AG20443 (cell line): ENCODE results near the gene PTPRN2.

ENCODE experiments used
- DNase-seq: peaks from one replicate; pipeline ENCODE4 v3.0.0; 2012; ENCODE audit warnings: low spot score, mixed read lengths

The PTPRN2 gene

GRCh38 chr7:158489462-158490155 is 98.0 kb downstream of the PTPRN2 start:
- DNase-seq: no peak

DNA sequence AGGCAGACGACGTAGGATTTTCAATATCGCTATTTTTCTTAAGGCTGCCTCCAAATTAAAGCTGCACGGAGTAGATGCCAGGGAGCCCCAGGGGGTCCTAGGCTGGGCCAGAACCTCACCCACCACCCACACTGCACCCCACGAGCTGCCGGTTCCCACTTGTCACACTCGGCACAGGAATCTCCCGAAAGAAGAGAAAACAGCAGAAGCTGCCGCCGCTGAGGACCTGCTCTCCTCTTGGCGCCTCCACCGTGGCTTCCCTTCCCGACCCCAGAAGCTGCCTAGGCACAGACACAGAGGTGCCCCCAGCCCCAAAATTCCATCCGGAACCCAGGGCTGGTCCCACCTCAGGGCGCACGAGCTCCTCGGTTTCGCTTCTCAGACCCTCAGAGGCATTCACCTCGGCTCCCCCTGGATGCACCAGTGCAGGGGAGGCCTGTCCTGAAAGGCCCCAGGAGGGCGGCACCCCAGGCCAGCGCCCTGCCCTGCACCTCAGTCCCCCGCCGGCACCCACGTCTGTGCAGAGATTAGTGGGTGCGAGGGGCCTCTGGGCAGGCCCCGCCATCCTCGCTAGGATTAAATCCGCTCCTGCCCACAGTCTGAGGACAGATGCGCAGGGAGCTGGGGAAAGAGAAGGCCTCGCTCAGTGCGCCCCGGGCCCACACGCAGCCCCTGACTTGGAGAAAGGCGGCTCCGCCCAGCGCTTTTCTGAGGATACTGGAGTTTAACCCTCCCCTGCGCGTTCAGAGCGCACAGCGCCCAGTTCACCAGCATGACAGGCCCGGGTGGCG is 99.2 kb downstream of the PTPRN2 start:
- DNase-seq: no peak

DNA sequence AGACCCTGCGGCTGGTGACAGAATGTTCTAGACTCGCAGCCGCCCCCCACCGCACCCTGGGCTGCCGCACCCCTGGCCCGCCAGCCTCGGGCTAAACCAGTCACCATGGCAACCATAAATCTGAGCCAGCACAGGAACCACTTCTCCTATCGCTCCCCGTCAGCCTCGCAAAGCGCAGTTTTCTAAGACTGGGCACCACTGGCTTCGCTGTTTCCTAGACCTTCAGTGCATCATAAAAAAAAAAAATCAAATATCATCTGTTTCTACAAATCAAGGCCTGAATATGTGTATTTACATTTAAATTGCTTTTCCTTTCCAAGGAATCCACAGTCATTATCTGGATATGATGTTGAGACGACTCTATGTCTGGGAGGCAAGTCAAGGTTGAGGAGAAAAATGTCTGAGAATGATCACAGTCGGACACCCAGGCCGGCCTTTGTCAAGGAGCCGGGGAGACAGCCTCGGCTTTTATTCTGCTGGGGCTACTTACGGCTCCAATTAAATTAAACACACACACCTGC is 99.9 kb downstream of the PTPRN2 start:
- no peak for DNase-seq

DNA sequence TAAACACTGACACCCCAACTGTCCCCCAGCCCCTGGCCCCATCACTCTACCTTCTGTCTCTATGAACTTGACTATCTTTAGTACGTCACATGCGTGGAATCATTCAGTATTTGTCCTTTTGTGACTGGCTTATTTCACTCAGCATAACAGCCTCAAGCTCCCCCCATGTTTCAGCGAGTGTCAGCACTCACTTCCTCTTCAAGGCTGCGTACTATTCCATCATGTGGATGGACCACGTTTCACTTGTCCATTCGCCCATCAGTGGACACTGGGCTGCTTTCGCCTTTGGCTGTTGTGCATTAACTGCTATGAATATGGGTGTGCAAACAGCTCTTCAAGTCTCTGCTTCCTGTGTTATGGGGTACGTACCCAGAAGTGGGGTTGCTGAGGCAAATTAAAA is 100.7 kb downstream of the PTPRN2 start:
- DNase-seq: no peak

DNA sequence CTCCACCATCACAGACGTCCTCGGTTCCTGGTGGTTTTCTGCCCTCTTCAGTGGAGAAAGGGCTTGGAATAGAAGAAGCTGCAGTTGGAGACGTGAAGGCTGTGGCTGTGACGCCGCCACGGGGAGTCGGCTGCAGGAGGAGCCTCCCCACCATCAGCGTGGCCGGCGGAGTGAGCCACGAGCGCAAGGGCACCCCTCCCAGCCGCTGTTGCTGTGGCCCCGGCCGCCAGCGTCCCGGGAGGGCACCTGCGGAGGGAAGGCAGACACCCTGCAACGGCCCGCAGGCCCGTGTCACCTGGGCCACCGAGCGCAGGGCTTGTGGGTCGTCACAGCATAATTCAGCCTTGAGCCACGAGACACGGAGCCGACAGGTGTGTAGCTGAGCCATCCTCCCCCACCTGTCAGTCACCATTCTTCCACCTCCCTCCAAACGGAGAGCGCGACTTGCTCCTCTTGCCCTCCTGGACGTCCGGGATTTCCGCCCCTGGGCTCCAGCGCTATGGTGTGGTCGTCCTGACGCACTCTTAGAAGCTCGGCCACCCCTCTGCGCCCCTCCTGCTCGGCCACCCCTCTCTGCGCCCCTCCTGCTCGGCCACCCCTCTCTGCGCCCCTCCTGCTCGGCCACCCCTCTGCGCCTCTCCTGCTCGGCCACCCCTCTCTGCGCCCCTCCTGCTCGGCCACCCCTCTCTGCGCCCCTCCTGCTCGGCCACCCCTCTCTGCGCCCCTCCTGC is 102.7 kb downstream of the PTPRN2 start:
- DNase-seq: no peak

DNA sequence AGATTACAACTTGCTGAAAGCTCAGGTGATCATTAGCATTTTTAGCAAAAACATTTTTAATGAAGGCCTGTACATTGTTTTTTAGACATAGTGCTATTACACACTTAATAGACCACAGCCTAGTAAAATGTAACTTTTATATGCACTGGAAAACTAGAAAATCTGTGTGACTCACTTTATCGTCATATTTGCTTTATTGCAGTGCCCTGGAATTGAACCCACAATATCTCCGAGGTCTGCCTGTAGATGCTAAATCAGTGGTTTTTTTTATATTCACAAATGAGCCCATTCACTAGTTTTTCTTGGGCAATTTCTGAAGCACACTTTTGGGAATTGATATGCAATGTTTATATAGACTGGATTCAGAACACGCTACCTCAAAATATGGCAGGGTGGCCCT is 105.1 kb downstream of the PTPRN2 start:
- no peak for DNase-seq

DNA sequence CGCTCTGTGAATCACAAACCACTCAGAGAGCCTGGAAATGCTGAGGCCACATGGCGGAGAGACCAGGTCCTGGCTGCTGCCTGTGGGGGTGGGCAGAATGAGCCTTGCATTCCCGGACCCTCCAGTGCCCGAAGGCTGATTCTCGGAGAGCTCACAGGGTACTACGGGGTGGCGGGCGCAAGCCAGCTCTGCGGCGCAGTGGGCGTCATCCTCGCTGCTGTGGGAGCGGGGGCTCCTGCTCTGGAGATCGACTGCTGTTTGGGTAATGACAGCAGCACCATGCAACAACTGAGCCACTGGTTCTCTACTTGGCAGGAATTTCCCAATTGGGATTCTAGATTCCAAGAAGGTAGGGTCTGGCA is 108.0 kb downstream of the PTPRN2 start:
- no peak for DNase-seq

DNA sequence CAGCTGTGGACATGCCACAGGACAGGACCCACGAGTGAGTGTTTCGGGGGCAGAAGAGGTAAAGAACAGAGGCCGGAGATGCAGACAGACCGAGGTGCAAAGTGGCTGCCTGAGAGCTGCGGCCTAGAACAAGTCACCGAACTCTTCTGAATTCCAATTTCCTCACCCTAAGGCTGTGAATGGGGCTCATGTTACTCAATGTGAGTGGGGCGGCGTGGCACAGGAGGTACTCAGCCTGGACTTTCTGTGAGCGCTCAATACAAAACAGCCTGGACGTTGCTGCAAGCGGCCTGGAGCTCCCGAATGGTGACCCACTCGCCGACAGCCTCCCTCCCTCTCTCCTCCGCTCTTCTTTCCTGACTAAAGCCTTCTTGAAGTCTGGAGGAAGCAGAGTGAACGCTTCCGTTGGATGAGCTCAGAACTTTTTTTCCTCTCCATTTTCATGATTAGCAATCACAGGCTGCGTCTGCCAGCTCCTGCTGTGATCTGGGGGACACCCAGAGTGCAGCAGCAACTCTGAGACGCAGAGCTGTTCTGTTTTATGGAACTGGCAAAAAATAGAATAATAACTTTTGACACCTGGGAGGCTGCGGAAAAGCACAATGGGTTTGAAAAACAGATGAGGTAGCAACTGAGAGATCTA is 108.5 kb downstream of the PTPRN2 start:
- no peak for DNase-seq

DNA sequence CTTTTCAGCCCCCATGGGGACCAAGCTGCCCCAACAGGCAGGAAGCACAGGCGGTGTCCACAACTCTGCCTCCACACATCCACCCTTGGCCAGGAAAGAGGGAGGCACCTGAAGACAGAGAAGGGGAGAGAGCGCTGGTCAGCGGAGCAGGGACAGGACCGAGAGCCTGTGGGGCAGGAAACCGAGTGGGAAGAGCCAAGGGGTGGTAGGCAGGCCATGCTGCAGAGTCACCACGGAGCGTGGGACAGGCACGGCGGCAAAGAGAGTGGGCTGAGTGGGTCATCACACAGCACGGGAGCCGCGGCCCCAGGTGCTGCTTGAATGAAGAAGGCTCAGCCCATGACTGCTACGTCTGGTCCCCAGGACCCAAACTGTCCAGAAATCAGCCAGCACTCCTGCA is 109.8 kb downstream of the PTPRN2 start:
- no peak for DNase-seq

GRCh38 chr7:158476331-158476932 is 111.2 kb downstream of the PTPRN2 start:
- DNase-seq: no peak

DNA sequence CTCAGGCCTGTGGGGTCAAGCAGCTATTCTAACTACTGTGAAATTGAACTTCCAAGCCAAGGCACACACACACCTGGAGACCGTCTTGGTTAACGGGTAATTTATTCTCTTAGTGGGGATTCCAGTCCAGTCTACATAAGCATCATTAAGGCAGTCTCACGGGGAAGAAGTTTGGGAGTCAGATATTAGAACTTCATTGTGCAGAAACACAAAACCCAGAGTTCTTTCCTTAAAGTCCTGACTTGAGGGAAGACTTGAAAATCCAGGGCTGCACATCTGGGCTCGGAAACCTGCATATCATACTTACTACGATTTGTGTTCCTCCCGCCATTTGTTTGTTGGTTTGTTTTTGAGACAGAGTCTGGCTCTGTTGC is 112.0 kb downstream of the PTPRN2 start:
- DNase-seq: no peak

- DNase-seq: no peak
Measured at GRCh38 chr7:158475036-158475678, 112.5 kb downstream of the PTPRN2 start.

DNA sequence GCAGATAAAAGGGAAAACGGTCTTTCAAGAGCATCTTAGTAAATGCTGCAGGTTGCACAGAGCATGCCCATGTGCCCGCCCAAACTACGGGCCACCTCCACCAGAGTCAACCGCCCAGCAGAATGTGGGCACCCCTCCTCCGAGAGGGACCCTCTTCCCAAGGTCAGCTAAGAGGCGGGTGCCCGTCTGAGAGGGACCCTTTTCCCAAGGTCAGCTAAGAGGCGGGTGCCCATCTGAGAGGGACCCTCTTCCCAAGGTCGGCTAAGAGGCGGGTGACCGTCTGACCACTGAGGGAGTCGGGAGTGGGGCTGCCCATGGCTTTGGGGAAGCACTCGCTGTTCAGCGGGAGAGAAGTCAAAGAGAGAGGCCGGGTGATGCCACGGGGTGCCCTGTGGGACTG is 113.1 kb downstream of the PTPRN2 start:
- DNase-seq: no peak

DNA sequence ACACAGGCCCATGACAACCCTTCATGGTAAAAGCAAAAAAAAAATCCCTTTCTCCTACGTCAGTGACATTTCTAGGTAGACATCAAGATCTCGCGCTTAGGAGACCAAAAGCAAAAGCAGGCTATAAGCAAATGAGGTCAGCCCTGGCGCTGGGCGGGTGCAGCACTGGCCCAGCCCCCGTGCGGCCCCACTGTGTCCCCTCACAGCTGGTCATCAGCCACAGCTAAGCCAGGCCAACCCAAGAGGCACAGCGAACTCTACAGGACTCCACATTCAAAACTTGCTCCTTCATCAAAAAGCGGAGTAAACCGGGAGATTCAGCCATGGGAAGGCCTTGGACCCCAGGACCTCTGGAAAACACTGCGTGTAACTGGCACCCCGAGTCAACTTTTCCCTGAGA is 113.7 kb downstream of the PTPRN2 start:
- no peak for DNase-seq

- no peak for DNase-seq
Measured at GRCh38 chr7:158473221-158473620, 114.4 kb downstream of the PTPRN2 start.

GRCh38 chr7:158472596-158472995 is 115.0 kb downstream of the PTPRN2 start:
- no peak for DNase-seq

GRCh38 chr7:158471716-158472115 is 115.9 kb downstream of the PTPRN2 start:
- no peak for DNase-seq

DNA sequence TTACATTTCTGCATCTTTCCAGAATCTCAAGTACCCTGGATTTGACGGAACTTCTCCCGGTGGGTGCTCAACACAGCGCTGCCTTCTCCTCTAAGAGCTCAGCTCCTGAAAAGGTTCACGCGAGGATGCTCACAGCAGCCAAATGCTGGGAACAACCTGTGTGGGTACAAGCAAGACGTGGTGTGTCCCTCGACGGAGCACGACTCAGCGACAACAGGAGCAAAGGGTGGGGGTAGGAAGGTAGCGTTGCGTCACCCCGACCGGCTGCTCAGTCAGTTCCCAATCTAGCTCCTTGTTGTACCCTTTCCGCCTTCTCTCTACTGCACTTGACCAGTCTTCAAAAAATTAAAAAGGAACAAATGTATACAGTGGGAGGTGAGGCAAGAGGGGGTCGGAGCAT is 117.3 kb downstream of the PTPRN2 start:
- DNase-seq: no peak

DNA sequence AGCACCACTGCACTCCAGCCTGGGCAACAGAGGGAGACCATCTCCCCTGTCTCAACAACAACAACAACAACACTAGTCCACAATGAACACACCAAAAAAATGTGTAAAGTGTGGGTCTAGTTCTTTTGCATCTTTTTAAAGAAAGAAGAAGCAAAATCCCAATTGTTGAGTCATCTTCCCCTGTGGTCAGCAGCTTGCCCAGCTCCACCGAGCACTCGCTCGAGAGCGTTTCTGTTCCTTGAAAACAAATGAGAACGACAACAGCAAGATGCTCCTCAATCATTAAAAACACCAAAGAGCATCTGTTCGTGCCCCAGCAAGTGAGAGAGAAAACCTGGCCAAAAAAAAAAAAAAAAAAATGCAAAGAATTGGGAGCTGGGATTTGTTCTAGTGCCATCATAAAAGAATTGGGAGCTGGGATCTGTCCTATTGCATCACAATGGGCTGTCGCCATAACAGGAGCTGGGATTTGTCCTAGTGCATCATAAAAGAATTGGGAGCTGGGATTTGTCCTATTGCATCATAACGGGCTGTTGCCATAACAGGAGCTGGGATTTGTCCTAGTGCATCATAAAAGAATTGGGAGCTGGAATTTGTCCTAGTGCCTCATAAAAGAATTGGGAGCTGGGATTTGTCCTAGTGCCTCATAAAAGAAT is 118.1 kb downstream of the PTPRN2 start:
- DNase-seq: no peak

DNA sequence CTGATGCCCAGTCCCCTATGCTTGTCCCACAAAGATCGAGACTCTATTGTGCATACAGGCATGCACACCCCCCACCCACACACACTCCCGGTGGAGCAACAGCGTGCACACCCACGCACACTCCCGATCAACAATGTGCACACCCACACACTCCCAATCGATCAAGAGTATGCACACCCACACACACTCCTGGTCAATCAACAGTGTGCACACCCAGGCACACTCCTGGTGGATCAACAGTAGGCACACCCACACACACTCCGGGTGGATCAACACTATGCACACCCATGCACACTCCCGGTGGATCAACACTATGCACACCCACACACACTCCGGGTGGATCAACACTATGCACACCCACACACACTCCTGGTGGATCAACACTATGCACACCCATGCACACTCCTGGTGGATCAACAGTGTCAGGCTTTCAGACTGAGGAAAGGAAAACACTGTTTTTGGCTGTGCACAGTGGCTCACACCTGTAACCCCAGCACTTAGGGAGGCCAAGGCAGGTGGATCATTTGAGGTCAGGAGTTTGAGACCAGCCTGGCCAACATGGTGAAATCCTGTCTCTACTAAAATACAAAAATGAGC is 118.8 kb downstream of the PTPRN2 start:
- no peak for DNase-seq

DNA sequence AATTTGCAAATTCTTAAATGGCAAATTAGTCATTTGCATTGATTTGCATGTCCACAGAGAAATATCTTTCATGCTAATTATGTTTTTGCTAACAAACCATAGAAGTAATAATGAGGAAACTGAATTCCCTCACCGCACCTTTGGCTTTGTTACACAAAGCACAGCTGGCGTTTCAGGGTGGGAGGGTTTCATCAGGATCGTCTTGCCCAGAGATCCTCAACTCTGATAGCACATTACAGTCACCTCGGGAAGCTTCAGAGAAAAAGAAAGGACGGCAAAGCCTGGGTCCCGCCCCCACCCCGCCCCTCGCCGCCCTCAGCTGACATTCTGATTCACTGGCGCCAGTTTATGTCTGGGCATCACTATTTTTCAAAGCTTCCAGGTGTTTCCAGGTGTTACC is 119.4 kb downstream of the PTPRN2 start:
- DNase-seq: no peak
